ENCODE results near the gene SOD2. TPM values are rescaled to one million over a fixed set of nuclear protein-coding genes. Genes with fewer than 3 reads are reported as not detected.

SOD2 gene
- total and polyA plus RNA-seq, 2 of the 13 experiments (the other 11 are each of a cell fraction or from before 2014, with no cell fraction given) = 304 to 309 TPM

GRCh38 chr6:159692303-159693127 lies 526 bp downstream of the SOD2 start (continued):
- TF ChIP-seq ZBTB49 (CRISPR knock-in tag; IDR thresholded peaks at IDR 0.05; ENCODE audit: borderline replicate concordance) = no peak
- 0 out of 2 replicates have a peak, but pooled peaks have one; percentile 31 for TF ChIP-seq TGIF2 (CRISPR knock-in tag; IDR thresholded peaks at IDR 0.05)
- no peak for TF ChIP-seq IKZF4 (CRISPR knock-in tag; IDR thresholded peaks at IDR 0.05; ENCODE audit: borderline replicate concordance, low read depth, not compliant biosample characterization)
- no peak for TF ChIP-seq ZBTB7A (CRISPR knock-in tag; IDR thresholded peaks at IDR 0.05)
- no peak for TF ChIP-seq ETV6 (CRISPR knock-in tag; conservative IDR thresholded peaks at IDR 0.05)
- TF ChIP-seq ZNF619 (CRISPR knock-in tag; IDR thresholded peaks at IDR 0.05) = peak; percentile 54; the same call in 1 of the 2 replicates
- TF ChIP-seq ZBTB42 (CRISPR knock-in tag; IDR thresholded peaks at IDR 0.05) = peak; percentile 17; the same call in 1 of the 2 replicates
- no peak for TF ChIP-seq ZBTB40 (IDR thresholded peaks at IDR 0.05)
- TF ChIP-seq ZBTB40 (CRISPR knock-in tag; IDR thresholded peaks at IDR 0.05) = peak; percentile 59; the same call in 1 of the 2 replicates
- no peak for TF ChIP-seq EZH2 (conservative IDR thresholded peaks at IDR 0.05; ENCODE audit: low read depth, low read length)
- TF ChIP-seq, protein P1, sequence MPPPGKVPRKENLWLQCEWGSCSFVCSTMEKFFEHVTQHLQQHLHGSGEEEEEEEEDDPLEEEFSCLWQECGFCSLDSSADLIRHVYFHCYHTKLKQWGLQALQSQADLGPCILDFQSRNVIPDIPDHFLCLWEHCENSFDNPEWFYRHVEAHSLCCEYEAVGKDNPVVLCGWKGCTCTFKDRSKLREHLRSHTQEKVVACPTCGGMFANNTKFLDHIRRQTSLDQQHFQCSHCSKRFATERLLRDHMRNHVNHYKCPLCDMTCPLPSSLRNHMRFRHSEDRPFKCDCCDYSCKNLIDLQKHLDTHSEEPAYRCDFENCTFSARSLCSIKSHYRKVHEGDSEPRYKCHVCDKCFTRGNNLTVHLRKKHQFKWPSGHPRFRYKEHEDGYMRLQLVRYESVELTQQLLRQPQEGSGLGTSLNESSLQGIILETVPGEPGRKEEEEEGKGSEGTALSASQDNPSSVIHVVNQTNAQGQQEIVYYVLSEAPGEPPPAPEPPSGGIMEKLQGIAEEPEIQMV (CRISPR knock-in tag; IDR thresholded peaks at IDR 0.05; ENCODE audit: low read depth) = no peak; the same call in none of the 2 replicates
- TF ChIP-seq, protein P2, sequence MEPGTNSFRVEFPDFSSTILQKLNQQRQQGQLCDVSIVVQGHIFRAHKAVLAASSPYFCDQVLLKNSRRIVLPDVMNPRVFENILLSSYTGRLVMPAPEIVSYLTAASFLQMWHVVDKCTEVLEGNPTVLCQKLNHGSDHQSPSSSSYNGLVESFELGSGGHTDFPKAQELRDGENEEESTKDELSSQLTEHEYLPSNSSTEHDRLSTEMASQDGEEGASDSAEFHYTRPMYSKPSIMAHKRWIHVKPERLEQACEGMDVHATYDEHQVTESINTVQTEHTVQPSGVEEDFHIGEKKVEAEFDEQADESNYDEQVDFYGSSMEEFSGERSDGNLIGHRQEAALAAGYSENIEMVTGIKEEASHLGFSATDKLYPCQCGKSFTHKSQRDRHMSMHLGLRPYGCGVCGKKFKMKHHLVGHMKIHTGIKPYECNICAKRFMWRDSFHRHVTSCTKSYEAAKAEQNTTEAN (CRISPR knock-in tag; conservative IDR thresholded peaks at IDR 0.05) = no peak; the same call in 1 of the 2 replicates
